HG03469 (cell line): ENCODE results near the gene SCYGR8.

Source experiments
- ATAC-seq: cut with Tn5 transposase; IDR thresholded peaks from one replicate; pipeline ENCODE4 v1.9.1; 2021; ENCODE audit warnings: mild to moderate bottlenecking, moderate library complexity, moderate number of reproducible peaks; ENCODE audit not compliant: unreplicated experiment

Gene SCYGR8

GRCh38 chr2:227759411-227760118, 13.9 kb downstream of the SCYGR8 start:
- no peak for ATAC-seq

GRCh38 chr2:227761740-227762476, 16.2 kb downstream of the SCYGR8 start:
- no peak for ATAC-seq

- ATAC-seq: no peak
These were observed 20.2 kb downstream of the SCYGR8 start for GRCh38 chr2:227765788-227766372.

- ATAC-seq: peak; percentile 98
These were observed 20.7 kb downstream of the SCYGR8 start for GRCh38 chr2:227766373-227766883.

GRCh38 chr2:227767830-227768229, 22.1 kb downstream of the SCYGR8 start:
- ATAC-seq: no peak

GRCh38 chr2:227772197-227772661, 26.5 kb downstream of the SCYGR8 start:
- ATAC-seq: no peak

- ATAC-seq: no peak
These were observed 27.2 kb downstream of the SCYGR8 start for GRCh38 chr2:227772932-227773331.

DNA sequence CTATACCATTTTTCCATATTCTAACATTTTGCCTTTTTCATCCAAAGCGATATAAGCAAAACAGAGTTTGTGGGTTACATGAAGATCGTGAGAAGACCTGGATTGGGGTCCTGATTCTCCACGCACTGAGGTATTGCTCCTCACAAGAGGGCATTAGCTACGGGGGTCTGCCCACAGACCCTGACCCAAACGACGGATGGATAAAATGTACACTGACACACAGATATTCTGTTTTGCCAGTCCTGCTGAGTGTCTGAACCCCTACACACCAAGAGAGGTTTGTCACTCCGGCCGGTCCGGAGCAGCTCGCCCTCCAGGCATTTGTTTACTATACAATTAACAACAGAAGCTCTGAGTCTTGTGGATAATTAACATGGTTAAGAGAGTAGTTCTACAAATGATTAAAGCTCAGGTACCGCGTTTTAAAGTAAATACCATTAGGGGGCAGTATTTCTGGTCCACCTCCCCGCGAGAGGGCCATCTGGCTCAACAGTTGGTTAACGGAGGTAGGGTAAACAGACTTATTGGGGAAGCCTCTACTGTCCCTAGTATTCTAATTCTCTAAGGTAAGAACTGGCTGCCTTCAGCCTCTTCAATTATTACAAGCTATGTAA, 28.4 kb downstream of the SCYGR8 start:
- no peak for ATAC-seq

DNA sequence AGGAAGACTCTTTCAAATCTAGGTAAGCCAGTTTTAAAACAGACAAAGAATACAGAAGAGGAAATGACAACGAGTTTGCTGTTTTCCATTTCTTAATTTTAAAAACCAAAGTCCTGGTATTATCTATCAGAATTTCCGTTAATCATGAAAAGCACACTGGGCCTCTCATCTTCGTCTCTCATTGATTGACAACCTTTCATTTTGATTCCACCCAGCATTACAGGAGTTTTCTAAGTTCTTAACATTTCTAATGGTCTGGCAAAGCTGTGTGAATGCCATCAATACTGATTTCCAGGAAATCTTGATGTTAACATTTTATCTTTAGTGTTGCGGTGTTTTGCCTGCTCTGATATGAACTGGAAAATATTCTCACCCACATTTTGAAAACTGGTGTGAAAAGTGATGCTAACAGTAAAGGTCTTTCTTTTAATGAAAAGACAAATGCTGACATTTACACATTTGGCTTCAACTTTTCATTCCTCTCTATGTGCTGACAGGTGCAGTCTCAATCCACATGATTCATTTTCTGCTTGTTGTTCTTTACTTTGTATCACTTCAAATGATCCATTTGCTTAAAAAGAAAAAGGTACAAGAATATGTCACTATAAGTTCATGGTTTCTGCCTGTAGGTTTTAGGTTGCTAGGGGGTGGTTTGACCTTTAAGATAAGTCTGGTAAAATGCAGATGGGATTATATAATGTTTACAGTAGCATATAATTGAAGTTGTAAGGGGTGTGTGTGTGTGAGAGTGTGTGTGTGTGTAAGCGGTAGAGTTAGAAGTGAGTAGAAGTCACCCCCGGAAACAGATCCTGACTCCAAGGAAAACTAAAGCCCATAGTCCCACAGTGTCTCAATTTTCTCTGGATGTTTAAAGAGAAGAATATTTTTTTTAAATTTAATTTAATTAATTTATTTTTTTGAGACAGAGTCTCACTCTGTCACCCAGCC, 29.5 kb downstream of the SCYGR8 start:
- ATAC-seq: no peak

DNA sequence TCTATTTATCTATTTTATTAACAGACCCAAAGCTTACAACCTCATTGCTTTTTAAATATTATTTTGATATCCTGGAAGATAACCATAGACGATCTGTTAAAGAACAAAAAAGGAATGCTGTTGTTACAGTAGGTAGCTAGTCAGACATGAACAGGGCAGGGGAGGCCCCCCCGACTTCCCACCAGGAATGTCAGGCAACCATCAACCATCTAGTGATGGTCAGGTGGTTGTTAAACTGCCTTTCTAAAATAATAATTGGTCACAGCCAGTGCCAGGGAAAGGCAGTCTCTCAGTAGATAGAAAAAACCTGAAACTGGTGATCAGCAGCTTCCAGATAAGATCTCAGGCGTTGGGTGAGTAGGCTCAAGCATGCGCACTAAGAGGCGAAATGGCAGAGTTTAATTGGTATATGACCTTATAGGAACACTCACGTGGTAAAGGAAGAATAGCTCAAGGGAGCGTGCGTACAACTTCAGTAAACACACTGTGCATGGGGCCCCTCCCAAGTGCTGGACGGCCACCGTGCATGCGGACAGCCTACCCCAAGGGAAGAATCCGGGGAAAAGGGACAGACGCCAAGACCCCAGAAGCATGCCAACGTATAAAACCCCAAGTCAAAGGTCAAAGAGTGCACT, 35.4 kb downstream of the SCYGR8 start:
- ATAC-seq: no peak

DNA sequence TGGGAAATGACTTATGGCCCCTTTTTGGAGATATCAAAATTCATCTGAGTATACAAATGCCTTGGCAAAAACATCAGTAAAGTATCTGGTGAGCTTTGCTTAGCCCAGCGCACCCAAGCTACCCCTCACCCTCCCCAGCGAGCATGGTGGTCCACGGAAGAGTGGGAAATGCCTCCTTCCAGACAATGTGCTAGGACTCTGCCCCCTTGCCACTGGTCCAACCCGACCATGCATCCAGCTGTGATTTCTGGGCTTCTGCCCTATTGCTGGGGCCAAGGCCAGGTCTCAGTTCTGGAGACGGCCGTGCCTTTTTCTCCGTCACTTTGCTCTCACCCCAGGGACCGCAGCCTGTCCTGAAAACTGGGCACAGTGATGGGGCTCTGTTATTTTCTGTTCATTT, 36.1 kb downstream of the SCYGR8 start:
- ATAC-seq: no peak

- peak; percentile 45 for ATAC-seq
These were observed 37.1 kb downstream of the SCYGR8 start for GRCh38 chr2:227782804-227783203.

DNA sequence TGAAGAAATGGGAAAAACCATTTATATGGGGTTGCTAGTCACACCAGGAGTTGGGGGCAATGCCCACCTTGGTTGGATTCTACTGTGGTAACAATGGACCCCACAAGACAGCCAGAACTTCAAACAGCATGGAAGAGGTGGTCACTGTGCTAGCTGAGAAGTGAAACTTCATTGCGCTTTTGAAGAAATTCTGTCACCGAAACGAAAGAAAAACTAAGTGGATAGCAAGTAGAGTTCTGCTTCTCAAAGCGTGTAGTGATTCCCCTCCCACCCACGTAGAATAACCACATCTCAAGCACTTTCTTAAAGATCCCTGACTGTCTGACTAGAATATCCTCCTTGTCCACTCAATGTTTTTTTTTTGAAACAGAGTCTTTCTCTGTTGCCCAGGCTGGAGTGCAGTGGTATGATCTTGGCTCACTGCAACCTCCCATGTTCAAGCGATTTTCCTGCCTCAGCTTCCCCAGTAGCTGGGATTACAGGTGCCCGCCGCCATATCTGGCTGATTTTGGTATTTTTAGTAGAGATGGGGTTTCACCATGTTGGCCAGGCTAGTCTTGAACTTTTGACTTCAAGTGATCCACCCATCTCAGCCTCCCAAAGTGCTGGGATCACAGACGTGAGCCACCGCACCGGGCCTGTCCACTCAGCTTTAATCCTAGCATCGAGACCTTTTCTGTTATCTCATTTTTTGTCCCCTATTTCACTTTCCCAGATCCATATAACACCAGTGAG, 37.9 kb downstream of the SCYGR8 start:
- ATAC-seq: peak; percentile 98

DNA sequence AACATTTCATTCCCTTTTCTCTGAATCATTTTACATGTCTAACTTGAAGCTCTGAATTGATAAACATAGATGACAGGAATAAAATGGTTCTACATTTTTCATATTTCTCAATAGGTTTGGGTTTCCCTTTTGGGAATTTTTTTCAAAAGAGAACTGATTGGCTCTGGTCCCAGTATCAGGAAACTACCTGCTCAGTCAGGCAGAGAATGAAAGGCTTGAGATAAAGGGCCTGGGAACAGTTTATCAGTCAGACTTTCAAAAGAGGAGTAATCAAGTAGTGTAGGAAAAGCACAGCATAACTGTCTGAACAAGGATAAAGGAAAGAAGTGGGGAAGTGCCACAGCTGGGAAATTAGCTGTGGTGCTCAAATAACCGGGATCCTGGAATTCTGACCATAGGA, 39.6 kb downstream of the SCYGR8 start:
- ATAC-seq: no peak

- no peak for ATAC-seq
These were observed 42.9 kb downstream of the SCYGR8 start for GRCh38 chr2:227788561-227789018.

DNA sequence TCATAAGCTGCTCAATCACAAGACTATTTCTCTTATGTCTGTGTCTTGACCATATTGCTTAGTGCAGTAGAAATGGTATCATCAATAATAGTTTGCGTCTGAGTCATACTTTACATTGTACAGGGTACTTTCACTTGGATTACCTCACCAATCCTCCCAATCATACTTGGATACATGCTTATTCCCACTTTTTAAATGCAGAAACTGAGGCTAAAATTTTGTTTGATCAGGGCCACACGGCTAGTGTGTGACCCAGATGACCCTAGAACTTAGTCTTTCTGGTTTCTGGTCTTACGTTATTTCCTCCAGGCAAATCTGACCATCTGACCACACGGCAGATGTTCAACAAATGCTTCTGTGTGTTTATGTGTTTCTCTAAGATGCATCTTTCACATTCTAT, 44.1 kb downstream of the SCYGR8 start:
- no peak for ATAC-seq

DNA sequence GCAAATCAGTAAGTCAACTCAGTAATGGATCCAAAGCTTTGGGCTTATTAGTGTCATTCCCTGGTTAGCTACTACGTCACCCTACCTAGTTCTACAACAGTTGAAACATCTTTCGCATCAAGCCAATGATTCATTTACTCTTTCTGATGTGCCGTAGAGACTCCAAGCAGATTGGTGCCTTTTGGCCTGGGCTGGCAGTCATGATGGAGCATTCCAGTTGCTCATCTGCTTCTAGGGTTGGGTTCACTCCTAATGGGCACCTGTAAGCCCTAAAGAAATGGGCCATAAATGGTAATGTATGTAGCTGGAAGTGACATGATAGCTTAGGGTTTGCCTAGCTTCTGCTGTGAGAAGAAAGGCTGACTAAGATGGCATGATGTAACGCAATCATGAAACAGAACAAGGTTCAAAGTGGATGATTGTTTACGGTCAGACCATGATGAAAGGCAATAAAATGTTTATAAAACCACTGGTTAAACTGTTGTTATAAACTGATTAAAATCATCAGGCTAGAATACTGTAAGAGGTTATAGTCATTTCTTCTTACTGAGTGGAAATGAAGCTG, 47.5 kb downstream of the SCYGR8 start:
- no peak for ATAC-seq
